GM15510 (cell line): ENCODE measurements around the gene ABCD2.

ENCODE experiments used
- POLR2A ChIP-seq: IDR thresholded peaks from 3 replicates; pipeline ENCODE4 v1.6.1; 2011; ENCODE audit warnings: borderline replicate concordance; ENCODE audit not compliant: insufficient read length; ENCODE audit errors: extremely low read depth

Gene ABCD2

GRCh38 chr12:39619660-39620433 is at the start of gene ABCD2:
ABCD2 (minus strand) TSS chr12:39619803; CDS start chr12:39619615, 188 bp downstream.
- no peak for TF ChIP-seq POLR2A

- no peak for TF ChIP-seq POLR2A
Measured at GRCh38 chr12:39660101-39660500, 40.5 kb upstream of the ABCD2 start.

- TF ChIP-seq POLR2A = no peak
Measured at GRCh38 chr12:39647383-39647782, 27.8 kb upstream of the ABCD2 start.

- TF ChIP-seq POLR2A = no peak
Measured at GRCh38 chr12:39646963-39647362, 27.4 kb upstream of the ABCD2 start.

- TF ChIP-seq POLR2A = no peak
Measured at GRCh38 chr12:39643052-39643451, 23.4 kb upstream of the ABCD2 start.

GRCh38 chr12:39638840-39639239 is 19.2 kb upstream of the ABCD2 start:
- TF ChIP-seq POLR2A = no peak

GRCh38 chr12:39638178-39638577 is 18.6 kb upstream of the ABCD2 start:
- TF ChIP-seq POLR2A = no peak

GRCh38 chr12:39632670-39633069 is 13.1 kb upstream of the ABCD2 start:
- no peak for TF ChIP-seq POLR2A

GRCh38 chr12:39628836-39629235 is 9.2 kb upstream of the ABCD2 start:
- no peak for TF ChIP-seq POLR2A

DNA sequence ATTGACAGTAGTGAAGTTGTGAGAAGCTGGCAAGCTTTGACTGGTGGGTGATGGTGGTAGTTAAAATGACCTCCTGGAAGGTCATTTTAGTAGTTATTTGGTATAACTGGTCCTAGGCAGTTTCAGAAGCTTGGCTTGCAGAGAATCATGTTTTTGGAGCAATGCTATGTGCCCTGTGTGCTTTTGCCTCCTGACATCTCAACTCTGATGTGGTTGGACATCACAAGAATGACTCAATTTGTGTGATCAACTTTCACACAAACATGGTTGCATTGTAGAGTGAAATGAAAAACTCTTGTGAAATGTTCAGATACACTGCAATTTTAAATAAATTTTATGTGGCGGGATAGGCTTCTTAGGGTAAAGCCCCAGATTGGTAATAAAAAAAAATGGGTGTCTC is 8.3 kb upstream of the ABCD2 start:
- no peak for TF ChIP-seq POLR2A

- TF ChIP-seq POLR2A = no peak
Measured at GRCh38 chr12:39626033-39626814, 6.6 kb upstream of the ABCD2 start.

GRCh38 chr12:39623919-39624318 is 4.3 kb upstream of the ABCD2 start:
- no peak for TF ChIP-seq POLR2A

DNA sequence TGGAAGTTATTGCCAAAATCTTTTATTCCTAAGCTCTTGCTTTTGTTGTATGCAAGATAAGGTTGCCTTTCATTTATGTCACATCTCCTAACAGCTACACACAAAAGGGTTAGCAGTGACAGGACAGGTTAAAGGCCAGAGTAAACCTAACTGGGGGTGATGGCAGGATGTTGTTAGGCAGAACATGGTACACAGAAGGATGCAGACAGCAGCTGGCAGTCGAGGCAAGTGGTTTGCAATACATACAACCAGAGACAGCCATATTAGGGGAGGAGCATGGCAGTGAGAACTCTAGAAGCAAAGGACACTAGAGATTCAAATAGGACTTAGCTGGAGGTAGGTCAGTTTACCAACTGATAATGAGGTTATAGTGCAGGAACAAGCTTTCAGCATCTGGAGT is 2.7 kb upstream of the ABCD2 start:
- TF ChIP-seq POLR2A = no peak

- TF ChIP-seq POLR2A = no peak
Measured at GRCh38 chr12:39621670-39622069, 2.1 kb upstream of the ABCD2 start.
